GM12878 (cell line): ENCODE results near the gene LRRC75B. TPM values are rescaled to one million over a fixed set of nuclear protein-coding genes. Genes with fewer than 3 reads are reported as not detected.

Experiments used
- BHLHE40 ChIP-seq, 2 experiments: fragments of 450-650 bp in 1 of 2; IDR thresholded peaks; 2 replicates each; pipeline ENCODE4 v1.6.1; 2011 to 2017; ENCODE audit warnings: low read depth in 2 of 2, borderline replicate concordance in 1 of 2, improper control_type of control experiment in 1 of 2, low read length in 1 of 2, mild to moderate bottlenecking in 1 of 2
- CHD1 ChIP-seq: IDR thresholded peaks from 2 replicates; pipeline ENCODE4 v1.6.1; 2012; ENCODE audit warnings: low read depth, low read length, improper control_type of control experiment
- CHD4 ChIP-seq: fragments of 200-600 bp; sonication (generic); IDR thresholded peaks from 2 replicates; pipeline ENCODE4 v1.6.1; 2016; ENCODE audit warnings: mild to moderate bottlenecking
- ELK1 ChIP-seq: IDR thresholded peaks from 2 replicates; pipeline ENCODE4 v1.6.1; 2012; ENCODE audit warnings: low read depth, low read length, improper control_type of control experiment
- HDGF ChIP-seq: fragments of 450-650 bp; IDR thresholded peaks from 2 replicates; pipeline ENCODE4 v1.6.1; 2016; ENCODE audit warnings: antibody characterized with exemption
- JUND ChIP-seq: IDR thresholded peaks from 2 replicates; pipeline ENCODE4 v1.6.1; 2012; ENCODE audit warnings: low read depth, mild to moderate bottlenecking, low read length, improper control_type of control experiment, moderate library complexity
- MEF2B ChIP-seq: fragments of 450-650 bp; IDR thresholded peaks from 2 replicates; pipeline ENCODE4 v1.6.1; 2018; ENCODE audit warnings: mild to moderate bottlenecking, moderate library complexity; ENCODE audit not compliant: partially characterized antibody, poor library complexity, severe bottlenecking
- NFXL1 ChIP-seq: fragments of 450-650 bp; IDR thresholded peaks from 2 replicates; pipeline ENCODE4 v1.6.1; 2017; ENCODE audit warnings: antibody characterized with exemption, mild to moderate bottlenecking, borderline replicate concordance
- RBBP5 ChIP-seq: fragments of 200-600 bp; sonication (generic); conservative IDR thresholded peaks from 2 replicates; pipeline ENCODE4 v1.6.1; 2016
- TCF7 ChIP-seq: IDR thresholded peaks from 2 replicates; pipeline ENCODE4 v1.6.1; 2014; ENCODE audit warnings: antibody characterized with exemption, borderline replicate concordance
- ZNF384 ChIP-seq: IDR thresholded peaks from 2 replicates; pipeline ENCODE4 v1.6.1; 2012; ENCODE audit warnings: low read depth, mild to moderate bottlenecking, low read length, improper control_type of control experiment, borderline replicate concordance
- polyA plus RNA-seq, 11 experiments: library from polyadenylated mRNA; depleted of rRNA in 4 of 11; unstranded in 6 of 11; stranded (reverse) in 5 of 11; fragments of >200 nt; fragmentation: Nextera tagmentation in 4 of 11; fragmentation: Illumina TruSeq in 1 of 11; extraction: Ambion mirVana in 4 of 11; extraction: Trizol in 1 of 11; gene quantifications; 1 replicate in 1 of 11; 2 replicates in 10 of 11; pipeline versions ENCODE4 v1.2.1 to v1.2.3, GENCODE V29; 2011 to 2016; ENCODE audit warnings: inconsistent platforms in 2 of 11, missing spikeins in 2 of 11, low read depth in 1 of 11
- total RNA-seq, 4 experiments: library from RNA; depleted of rRNA in 3 of 4; stranded (reverse); fragments of >200 nt in 3 of 4; fragmentation: Illumina TruSeq in 1 of 4; extraction: Trizol in 1 of 4; gene quantifications; 2 replicates each; pipeline versions ENCODE4 v1.2.1 to v1.2.3, GENCODE V29; 2013 to 2021
- TF ChIP-seq, protein P1 (sequence below): IDR thresholded peaks from 2 replicates; pipeline ENCODE4 v1.6.1; 2012; ENCODE audit warnings: low read length, inconsistent platforms
- TF ChIP-seq, protein P2 (sequence below): IDR thresholded peaks from 2 replicates; pipeline ENCODE4 v1.6.1; 2011; ENCODE audit warnings: low read depth, mild to moderate bottlenecking, low read length, moderate library complexity, borderline replicate concordance; ENCODE audit errors: extremely low read depth

Gene LRRC75B
- total and polyA plus RNA-seq, 10 of the 15 experiments (the other 5 are each of a cell fraction or from before 2014, with no cell fraction given): 0.09 to 0.98 (median 0.11) TPM; not detected in 3

GRCh38 chr22:24585461-24585860, 7.4 kb downstream of the LRRC75B start (continued):
- TF ChIP-seq, protein P1, sequence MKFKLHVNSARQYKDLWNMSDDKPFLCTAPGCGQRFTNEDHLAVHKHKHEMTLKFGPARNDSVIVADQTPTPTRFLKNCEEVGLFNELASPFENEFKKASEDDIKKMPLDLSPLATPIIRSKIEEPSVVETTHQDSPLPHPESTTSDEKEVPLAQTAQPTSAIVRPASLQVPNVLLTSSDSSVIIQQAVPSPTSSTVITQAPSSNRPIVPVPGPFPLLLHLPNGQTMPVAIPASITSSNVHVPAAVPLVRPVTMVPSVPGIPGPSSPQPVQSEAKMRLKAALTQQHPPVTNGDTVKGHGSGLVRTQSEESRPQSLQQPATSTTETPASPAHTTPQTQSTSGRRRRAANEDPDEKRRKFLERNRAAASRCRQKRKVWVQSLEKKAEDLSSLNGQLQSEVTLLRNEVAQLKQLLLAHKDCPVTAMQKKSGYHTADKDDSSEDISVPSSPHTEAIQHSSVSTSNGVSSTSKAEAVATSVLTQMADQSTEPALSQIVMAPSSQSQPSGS: no peak
- TF ChIP-seq RBBP5: no peak
- TF ChIP-seq MEF2B: no peak
- TF ChIP-seq HDGF: no peak
- TF ChIP-seq JUND: no peak
- TF ChIP-seq NFXL1: no peak
- no peak for TF ChIP-seq TCF7
- TF ChIP-seq BHLHE40 (IDR thresholded peaks at IDR 0.05; ENCODE audit: borderline replicate concordance in 1 of 2, low read depth in 2 of 2, low read length in 1 of 2): no peak
- TF ChIP-seq ELK1: no peak
- TF ChIP-seq, protein P2, sequence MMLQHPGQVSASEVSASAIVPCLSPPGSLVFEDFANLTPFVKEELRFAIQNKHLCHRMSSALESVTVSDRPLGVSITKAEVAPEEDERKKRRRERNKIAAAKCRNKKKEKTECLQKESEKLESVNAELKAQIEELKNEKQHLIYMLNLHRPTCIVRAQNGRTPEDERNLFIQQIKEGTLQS: no peak
- no peak for TF ChIP-seq CHD4
- TF ChIP-seq ZNF384: no peak
- TF ChIP-seq CHD1: no peak
- TF ChIP-seq, all 136 proteins: peak for 0
